GM18858 (cell line): ENCODE data around the gene HLTF.
A peak's percentile ranks its signal among the peaks of the same experiment; 100 is the strongest.

Experiments used
- ATAC-seq: cut with Tn5 transposase; IDR thresholded peaks from one replicate; pipeline ENCODE4 v1.9.1; 2021; ENCODE audit not compliant: unreplicated experiment

The HLTF gene

DNA sequence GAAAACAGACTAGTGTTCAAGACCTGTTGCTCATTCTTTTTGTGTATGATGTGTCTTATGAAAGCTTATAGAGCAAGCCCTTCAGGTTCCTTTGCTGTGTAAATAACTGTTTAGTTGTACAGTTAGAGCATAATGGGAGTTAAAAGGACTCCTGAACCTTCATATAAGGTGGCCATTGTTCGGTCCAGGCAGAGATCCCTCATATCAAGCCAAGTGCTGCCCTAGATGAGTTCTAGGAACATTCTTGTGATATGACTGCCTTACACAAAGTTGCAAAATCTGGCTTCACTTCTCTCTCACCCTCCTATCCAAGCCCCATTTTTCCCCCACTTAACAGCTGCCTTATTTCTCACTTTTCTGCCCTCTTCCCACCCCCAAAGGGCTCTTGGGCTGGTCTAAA lies 68.1 kb downstream of the HLTF start:
- ATAC-seq: no peak

DNA sequence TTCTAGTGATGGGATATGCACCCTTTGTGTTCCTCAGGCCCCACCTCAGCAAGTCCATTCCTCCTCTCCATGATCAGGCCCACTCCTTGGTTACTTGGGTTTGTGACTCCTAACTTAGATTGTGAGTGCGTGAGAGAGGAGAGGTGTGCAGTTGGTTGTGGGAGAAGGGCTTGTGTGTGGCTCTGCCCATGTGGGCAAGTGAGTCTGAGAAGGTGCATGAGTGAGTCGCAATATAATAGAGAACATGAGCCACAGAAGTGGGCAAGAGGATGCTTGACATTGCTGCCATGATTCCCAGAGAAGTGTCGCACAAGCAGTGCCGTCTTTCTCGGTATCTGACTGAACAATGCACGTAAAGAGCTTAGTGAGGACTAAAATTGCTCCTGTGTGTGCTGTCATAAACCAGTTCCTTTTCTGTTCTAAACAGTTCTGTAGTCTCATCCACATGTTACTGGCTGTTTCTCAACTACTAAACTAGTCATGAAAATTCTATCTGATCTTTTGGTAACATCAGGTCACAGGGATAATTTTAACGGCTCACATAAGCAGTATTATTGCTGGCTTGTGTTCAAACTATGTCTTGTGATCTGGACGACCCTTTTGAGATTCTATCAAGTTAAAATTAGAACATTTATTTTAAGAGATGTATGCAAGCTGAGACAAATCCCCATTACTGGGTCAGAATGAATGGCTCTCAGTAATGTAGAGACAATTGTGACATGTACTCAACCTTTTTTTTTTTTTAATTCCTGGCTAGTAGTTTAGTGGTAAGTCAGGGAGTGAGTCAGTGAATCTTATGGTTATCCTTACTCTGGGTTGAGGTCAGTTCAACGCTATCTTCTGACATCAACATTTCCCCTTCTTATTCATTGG lies 69.4 kb downstream of the HLTF start:
- no peak for ATAC-seq

DNA sequence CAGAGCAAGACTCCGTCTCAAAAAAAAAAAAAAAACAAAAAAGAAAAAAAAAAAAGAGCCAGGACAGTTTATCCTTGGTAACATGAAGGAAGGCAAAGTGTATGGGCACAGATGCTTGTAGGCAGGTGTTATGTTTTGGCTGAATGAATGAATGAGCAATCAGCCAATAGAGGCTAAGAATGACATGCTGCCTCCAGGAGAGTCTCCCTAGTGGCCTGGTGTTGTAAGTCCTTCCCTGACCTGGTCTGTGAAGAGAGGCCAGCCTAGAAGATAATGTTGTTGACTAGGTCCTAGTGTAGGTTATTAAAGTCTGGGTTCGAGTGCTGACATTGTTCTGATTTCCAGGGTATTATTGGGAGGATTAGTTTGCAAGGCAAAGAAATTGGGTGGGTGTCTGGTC lies 70.1 kb downstream of the HLTF start:
- ATAC-seq: no peak

DNA sequence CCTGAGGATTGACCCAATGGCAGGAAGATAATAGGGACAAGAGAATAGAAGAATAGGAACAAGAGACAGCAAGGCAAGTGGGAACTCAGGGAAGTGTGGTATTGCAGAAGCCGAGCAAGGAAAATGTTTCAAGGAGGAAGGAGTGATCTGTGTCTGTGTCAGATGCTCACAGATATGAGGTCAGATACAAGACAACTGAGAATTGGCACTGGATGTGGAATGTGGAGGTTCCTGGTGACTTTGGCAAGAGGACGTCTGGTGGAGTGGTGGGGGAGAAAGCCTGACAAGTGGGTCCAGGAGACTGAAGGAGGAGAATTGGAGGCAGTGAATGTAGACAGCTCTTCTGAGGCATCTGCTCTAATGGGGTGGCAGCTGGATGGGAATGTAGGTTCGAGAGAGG lies 70.9 kb downstream of the HLTF start:
- ATAC-seq: no peak

DNA sequence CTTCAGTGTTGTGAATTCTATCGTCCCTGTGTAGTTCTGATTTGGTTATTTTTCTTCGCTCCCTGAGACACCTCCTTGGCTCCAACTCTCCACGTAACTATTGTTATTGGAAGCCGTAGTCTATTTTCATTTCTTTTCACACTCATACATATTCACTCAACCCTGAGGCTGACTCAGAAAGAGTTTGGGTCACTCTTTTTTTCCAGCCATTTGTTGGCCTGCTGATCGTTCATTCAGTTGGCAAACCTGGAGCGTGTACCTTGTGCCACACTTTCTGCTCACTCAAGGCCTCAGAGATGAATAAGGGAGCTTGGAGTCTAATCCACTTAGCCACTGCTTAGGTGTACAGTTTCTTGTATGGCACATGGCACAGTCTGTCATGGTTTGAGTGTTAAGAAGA lies 72.6 kb downstream of the HLTF start:
- no peak for ATAC-seq

DNA sequence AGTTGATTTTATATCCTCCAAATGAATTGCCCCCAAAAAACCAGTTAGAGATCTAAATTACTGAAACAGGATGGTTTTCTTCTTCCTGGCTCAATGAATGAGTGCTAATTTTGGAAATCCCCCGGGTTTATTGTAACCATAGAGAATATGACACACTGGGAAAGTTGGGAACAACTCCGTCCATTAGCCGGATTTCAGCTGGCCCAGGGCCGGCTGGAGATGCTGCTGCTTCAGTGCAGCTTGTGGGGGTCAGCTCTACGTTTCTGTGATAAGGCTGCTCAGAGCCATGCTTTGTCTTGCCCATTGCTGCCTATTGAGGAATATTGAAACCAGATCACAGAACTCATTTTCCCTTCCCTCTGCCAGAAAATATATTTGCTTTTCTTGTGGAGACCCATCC lies 74.7 kb downstream of the HLTF start:
- no peak for ATAC-seq

DNA sequence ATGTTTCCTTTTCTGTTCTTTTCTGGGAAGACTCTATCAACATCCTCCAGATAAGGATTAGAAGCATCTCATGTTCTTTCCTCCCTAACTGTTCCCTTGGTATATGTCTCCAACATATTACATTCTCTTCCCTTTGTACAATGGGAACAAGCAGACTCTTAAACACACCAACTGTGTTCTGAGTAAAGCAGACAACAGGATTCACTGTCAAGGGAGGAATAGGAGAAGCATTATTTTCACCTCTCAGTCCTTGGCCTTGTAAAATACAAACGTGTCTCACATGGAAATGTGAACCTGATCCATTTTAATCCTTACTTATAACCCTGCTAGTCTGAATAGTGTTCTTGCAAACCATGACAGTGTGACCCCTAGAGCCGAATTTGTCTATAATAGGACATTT lies 75.4 kb downstream of the HLTF start:
- ATAC-seq: no peak

DNA sequence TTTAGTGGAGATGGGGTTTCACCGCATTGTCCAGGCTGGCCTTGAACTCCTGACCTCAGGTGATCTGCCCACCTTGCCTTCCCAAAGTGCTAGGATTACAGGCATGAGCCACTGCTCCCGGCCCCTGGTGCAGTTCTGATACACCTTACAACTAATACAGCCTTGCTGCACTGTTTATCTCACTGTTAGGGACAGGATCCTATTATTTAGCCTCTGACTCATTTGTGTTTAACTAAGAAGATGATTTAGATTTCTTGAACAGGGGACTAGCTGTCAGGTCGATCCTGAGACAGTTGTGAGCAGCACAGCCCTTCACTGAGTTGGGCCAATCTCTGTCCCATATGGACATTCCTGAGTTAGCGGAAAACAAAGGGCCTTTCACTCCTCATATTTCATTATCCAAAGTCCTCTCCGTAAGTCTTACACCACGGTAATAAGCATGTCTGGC lies 75.8 kb downstream of the HLTF start:
- ATAC-seq: no peak

DNA sequence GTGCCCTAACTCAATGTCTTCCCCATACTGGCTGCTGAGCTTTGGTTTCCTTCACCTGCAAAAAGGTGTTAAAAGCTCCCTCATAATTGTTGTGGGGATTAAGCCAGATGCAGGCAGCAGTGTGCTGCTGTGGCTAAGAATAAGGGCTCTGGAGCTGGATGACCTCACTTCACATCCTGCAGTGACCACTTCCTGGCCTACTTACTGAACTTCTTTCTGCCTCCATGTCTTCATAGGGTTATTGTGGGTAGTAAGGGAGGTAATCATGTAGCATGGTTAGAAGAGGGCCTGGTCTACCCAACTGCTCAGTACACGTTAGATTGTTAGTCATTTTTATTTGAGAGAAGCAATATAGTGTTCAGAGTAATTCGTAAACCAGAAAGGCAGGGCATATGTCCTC lies 76.6 kb downstream of the HLTF start:
- peak; percentile 77 for ATAC-seq

DNA sequence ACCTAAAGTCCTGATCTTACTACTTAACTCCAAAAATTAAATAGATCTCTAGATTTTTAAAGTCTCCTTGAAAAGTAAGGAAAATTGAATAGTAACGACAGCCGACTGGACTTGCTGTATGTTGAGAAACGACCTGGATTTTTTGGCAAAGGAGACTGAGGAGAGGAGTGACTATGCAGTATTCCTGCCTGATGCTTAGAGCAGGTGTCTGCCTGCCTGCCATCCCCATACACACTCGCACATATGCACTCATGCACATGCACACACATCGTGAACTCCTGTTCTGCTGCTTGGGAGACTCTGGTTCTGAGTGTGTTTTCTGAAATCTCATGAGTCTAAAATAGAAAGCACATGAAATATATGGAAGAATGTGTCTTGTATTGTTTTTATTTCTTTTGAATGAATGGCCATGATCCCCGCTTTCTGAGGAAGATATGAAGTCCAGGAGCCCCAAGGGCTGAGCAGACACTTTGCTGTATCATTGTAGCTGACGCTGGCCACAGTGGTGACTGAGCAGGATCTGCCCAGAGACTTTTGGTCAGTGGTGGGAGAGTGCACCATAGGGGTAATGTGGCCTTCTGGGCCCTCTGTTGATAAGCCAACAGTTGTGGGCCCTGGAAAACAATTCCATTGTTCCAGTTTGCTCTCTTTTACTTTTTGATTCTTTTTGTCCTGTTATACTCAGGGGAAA lies 78.6 kb downstream of the HLTF start:
- ATAC-seq: no peak

DNA sequence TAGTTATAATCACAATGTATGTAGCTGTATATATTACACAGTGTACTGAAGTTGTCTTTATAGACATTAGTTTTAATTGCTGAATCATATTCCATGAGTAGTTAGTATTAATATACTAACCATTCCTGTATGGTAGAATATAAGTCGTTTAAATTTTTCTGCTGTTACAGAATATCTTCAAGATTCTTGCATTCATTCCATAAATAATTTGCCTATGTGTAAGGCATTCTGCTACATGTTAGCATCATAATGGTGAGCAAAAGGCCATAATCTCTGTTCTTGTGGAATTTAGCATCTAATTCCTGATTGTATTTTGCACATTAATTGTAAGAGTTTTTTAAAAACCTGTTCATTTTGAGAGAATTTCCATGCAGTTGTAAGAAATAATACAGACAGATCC lies 80.9 kb downstream of the HLTF start:
- ATAC-seq: no peak

DNA sequence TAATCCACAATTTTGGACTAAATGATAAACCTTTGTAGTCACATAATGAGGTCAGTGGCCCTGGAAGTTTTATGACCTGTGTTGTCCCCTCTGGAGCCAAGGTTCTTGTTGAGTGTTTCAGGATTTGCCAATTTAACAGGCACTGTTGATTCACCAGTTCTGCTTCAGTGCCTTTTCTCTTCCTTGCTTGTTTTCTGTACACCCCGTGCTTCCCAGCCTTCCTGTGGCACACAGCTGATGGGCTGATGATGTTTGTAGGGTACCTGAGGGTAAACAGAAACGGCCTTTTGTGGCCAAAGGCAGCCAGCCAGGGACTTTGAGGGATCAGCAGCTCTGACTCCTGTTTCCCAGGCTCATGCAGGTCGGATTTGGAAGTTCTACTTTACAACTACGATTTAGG lies 81.7 kb downstream of the HLTF start:
- no peak for ATAC-seq

DNA sequence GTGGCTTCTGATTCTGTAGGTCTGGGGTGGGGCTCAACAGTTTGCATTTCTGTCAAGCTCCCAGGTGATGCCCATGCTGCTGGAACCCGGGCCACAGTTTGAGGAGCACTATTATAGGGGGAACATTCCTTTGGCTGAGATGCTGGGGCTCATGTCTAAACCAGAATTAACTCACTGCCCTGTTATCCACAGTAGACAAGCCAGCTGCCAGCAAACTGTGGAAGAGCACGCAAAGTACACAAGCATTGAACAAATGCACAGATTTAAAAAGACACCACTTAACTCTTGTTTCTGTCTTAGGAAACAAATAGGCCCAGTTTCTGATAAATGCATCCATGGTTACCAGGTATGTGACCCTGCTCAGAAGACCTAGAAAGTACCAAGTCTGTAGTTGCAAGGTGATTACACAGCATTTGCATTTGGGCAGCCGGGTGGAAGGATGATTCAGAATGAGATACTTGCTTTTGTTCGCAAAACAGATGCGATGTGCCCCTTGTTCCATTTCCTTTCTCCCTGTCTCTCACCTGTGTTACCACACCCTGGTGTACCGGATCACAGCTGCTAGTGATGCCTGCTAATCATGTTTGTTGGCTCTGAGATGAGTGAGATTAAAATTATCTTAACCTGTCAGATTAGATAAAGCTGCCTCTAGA lies 82.6 kb downstream of the HLTF start:
- peak; percentile 82 for ATAC-seq

DNA sequence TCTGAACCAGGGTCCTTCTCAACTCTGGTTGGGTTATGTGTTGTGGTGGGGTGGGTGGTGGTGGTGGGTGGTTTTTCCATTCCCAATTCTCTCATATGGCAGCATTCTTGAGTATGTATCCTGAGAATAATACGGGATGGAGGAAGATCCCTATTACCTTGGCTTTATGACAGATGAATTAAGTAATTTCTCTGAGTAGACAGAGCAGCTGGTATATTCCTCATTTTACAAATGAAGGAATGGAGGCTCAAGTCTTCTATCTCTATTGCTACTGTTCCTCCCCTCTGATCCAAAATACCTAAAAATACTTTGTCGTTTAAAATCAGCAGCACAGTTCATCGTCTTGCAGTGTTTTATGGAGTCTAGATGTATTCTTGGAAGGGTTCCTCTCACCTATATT lies 84.6 kb downstream of the HLTF start:
- no peak for ATAC-seq

DNA sequence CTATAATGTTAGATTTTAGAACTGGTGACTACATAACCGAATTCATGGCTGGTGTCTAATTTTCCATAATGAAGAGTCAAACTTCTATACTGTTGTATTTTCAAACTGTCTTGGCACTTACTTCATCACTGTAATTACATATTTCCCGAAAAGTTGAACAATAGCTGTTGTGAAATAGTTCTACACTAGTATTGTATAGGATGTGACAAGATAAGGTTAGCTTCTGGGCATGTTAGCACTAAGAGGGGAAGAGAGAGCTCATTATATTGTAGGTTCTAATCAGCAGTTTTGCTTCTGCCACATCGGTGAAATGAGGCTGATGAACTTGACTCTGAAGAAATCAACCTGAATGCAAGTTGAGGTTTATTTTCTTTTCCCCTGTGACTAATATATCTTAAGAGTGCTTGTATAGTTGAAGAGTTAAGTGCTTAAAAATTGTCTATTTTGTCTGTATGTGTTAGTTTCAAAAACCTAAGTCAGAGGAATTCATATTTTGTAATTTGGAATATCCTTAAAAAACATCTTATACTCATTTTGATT lies 86.1 kb downstream of the HLTF start:
- no peak for ATAC-seq

DNA sequence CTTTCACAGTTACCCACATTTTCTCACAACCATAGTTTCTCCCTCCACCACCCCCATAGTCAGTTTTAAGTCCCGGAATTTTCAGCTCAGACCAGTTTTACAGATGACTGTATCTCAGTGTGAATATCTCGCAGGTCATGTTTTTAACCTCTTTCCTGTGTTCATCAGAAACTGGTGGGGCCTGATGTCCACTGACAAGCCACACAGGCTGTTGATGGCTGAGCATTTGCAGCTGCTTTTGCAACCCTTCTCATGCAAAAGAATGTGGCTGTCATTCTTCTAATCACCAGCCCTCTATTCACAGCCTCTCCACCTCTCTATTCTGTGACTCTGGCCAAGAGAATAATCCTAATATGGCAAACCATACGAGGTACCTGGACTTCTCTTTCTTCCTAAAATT lies 86.5 kb downstream of the HLTF start:
- ATAC-seq: no peak

DNA sequence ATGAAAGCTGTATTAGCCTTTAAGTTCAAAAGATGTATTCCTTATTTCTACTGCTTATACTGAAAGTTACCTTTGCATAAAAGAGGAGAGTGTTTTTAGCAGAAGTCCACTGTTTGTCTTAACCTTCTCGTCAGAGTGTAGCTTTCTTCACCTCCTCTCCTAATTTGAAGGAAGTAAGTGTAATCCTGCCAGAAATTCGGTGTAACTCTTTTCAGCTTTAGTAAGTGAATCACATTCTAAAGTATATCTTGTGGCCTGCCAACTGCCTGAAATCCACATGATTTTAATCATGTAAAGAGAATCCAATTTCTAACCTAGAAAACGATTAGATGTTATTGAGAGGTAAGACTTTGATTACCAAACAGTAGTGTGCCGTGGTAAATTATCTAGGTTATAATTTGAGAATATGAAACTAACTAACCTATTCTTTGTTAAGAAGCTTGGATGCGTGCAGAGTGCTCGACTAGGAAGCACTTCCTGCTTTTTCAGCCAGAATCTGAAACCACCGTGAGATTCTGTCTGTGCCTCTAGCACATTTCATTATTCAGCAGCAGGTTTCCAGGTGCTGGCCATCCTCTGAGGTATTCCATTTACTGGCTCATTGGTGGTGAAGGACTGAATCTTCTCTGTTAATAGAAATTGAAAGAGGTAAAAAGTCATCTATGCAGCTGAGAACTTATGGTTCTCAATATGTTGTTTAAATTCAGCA lies 87.5 kb downstream of the HLTF start:
- ATAC-seq: peak; percentile 33

DNA sequence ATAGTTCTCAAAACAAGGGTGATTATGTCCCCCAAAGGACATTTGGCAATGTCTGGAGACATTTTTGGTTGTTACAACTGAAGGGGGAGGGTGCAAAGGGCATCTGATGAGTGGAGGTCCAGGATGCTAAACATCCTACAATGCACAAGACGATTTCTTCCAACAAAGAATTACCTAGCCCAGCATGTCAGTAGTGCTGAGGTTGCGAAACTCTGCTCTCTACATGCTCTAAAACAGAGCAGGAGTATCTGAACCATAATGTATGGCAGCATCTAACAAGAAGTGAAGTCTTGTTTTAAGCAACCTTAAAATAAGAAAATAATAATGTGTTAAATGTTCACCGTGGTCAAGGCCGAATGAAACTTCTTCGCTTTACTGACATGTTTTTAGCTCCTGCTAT lies 88.0 kb downstream of the HLTF start:
- no peak for ATAC-seq

DNA sequence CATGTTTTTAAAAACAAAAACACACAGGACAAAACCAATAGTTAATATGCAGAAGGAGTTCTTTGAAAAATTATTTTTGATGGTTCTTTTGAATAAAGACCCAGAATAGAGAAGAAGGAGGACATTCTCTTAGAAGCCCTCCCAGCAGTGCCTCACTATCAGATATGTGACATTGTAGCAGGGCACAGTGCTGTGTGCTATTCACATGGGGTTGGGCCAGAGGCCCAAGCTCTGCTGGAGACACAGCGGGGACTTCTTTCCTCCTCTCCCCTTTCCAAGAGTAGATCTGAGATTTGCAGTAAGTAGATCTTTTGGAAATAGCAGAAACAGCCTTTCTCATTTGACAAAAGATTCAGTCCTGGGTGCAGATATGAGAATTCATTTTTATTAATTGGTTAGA lies 88.7 kb downstream of the HLTF start:
- no peak for ATAC-seq

DNA sequence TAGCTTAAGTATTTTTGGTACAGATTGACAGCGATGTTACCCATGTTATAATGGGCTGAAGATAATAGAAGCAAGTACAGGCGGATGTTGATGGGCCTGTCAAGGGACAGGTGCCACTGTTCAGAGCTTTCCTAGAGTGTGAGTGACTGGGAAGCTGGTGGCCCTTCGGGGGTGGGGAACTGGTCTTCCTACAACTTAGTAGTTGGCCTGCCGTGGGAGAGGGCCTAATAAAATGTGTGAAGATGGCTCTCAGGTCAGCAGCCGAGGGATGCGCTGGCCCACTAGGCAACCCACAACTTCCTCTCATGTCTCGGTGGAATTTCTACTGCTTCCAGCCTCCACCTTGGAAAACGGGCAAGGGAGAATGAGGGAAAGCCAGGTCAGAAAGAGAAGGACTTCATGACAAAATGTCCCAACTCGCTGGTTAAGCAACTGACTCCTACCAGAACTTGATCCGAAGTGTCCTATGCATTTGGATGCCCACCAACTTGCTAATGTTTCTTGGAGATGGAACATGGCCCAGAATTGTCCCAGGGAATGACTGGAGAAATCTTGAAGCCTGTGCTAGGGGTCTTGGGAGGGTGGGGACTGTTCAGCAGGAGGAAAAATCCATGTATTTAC lies 93.6 kb downstream of the HLTF start:
- no peak for ATAC-seq
